Sigmoid colon (tissue), 4 donors: Measurements from ENCODE around the gene SCLY.

Source experiments
- EP300 ChIP-seq, 4 donors: sonication (generic); formaldehyde crosslinking; IDR thresholded peaks; one replicate each; pipeline ENCODE4 v1.6.1; 2017; ENCODE audit warnings: antibody characterized with exemption in 4 of 4
- TF ChIP-seq, protein P1 (sequence below), 4 experiments: fragments of 450-650 bp in 3 of 4; fragments of 200-600 bp in 1 of 4; IDR thresholded peaks; one replicate each; pipeline ENCODE4 v1.5.1; 2016 to 2019; ENCODE audit warnings: antibody characterized with exemption in 4 of 4, mild to moderate bottlenecking in 3 of 4, moderate library complexity in 2 of 4

DNA sequence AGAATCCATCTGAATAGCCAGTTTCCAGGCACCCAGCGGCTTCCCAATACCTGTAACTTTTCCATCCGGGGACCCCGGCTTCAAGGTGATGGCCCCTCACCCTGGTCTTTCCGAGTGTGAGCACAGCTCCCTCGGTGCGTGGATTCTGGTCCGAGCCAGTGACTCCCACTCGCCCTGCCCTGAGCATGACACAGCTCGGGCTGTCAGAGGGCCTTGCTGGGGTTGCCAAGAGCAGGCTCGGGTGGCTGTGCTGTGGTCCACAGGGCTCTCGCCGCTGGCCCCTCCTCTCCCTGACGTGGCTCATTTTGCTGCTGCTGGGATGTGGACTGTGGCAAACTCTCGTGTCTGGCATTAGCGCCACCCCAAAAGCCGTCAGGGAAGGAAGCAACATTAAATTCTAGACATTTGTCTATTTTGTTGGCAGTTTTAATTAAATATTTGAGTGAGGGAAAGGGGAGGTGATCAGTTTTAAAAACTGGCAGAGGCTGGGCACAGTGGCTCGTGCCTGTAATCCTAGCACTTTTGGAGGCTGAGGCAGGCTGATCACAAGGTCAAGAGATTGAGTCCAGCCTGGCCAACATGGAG is 33.7 kb downstream of the SCLY start:
- TF ChIP-seq, protein P1, sequence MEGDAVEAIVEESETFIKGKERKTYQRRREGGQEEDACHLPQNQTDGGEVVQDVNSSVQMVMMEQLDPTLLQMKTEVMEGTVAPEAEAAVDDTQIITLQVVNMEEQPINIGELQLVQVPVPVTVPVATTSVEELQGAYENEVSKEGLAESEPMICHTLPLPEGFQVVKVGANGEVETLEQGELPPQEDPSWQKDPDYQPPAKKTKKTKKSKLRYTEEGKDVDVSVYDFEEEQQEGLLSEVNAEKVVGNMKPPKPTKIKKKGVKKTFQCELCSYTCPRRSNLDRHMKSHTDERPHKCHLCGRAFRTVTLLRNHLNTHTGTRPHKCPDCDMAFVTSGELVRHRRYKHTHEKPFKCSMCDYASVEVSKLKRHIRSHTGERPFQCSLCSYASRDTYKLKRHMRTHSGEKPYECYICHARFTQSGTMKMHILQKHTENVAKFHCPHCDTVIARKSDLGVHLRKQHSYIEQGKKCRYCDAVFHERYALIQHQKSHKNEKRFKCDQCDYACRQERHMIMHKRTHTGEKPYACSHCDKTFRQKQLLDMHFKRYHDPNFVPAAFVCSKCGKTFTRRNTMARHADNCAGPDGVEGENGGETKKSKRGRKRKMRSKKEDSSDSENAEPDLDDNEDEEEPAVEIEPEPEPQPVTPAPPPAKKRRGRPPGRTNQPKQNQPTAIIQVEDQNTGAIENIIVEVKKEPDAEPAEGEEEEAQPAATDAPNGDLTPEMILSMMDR (IDR thresholded peaks at IDR 0.05) = no peak
- TF ChIP-seq EP300 (IDR thresholded peaks at IDR 0.05) = no peak
